Mesenchymal stem cell (in vitro differentiated cells and primary cell): ENCODE data around the gene PRKG2.

Experiments
- DNase-seq: peaks from one replicate; pipeline ENCODE4 v3.0.0-alpha.2; 2013
- H2AFZ ChIP-seq: one replicate; pipeline ENCODE4 v1.6.1; 2013; ENCODE audit warnings: low read depth, mild to moderate bottlenecking, control low read depth, inconsistent platforms, low read length, moderate library complexity
- H2AK5ac ChIP-seq: 2 replicates; pipeline ENCODE4 v1.6.1; 2013; ENCODE audit warnings: low read length, moderate library complexity, mild to moderate bottlenecking, inconsistent platforms; ENCODE audit not compliant: severe bottlenecking
- H2BK120ac ChIP-seq: one replicate; pipeline ENCODE4 v1.6.1; 2013; ENCODE audit warnings: low read depth, mild to moderate bottlenecking, inconsistent platforms, low read length, moderate library complexity
- H2BK12ac ChIP-seq, 2 experiments: one replicate each; pipeline ENCODE4 v1.6.1; 2013; ENCODE audit warnings: inconsistent platforms in 2 of 2, low read length in 2 of 2, mild to moderate bottlenecking in 2 of 2, moderate library complexity in 2 of 2, control low read depth in 1 of 2
- H2BK15ac ChIP-seq: one replicate; pipeline ENCODE4 v1.6.1; 2013; ENCODE audit warnings: mild to moderate bottlenecking, low read depth, inconsistent platforms; ENCODE audit not compliant: poor library complexity, severe bottlenecking
- H2BK5ac ChIP-seq: 2 replicates; pipeline ENCODE4 v1.6.1; 2013; ENCODE audit warnings: low read depth, mild to moderate bottlenecking, low read length, control low read depth, inconsistent platforms; ENCODE audit not compliant: poor library complexity, severe bottlenecking
- H3K14ac ChIP-seq, 2 experiments: one replicate each; pipeline ENCODE4 v1.6.1; 2013; ENCODE audit warnings: inconsistent platforms in 2 of 2, low read length in 2 of 2, control low read depth in 1 of 2, mild to moderate bottlenecking in 1 of 2, moderate library complexity in 1 of 2
- H3K18ac ChIP-seq, 2 experiments: one replicate each; pipeline ENCODE4 v1.6.1; 2013; ENCODE audit warnings: inconsistent platforms in 2 of 2, low read length in 2 of 2, control low read depth in 1 of 2, low read depth in 1 of 2, mild to moderate bottlenecking in 1 of 2
- H3K23ac ChIP-seq, 2 experiments: one replicate each; pipeline ENCODE4 v1.6.1; 2013; ENCODE audit warnings: inconsistent platforms in 2 of 2, low read length in 2 of 2, mild to moderate bottlenecking in 2 of 2, moderate library complexity in 2 of 2, control low read depth in 1 of 2
- H3K27ac ChIP-seq: 2 replicates; pipeline ENCODE4 v1.5.1; 2013; ENCODE audit warnings: mild to moderate bottlenecking, moderate library complexity, low read length, control low read depth, inconsistent platforms; ENCODE audit not compliant: poor library complexity, severe bottlenecking
- H3K27me3 ChIP-seq, 2 experiments: 2 replicates each; pipeline versions ENCODE4 v1.6.1 to v1.7.0; 2013; ENCODE audit warnings: low read length in 2 of 2, mild to moderate bottlenecking in 2 of 2, moderate library complexity in 2 of 2, control low read depth in 1 of 2, inconsistent platforms in 1 of 2; ENCODE audit not compliant: control insufficient read depth in 1 of 2, insufficient read depth in 1 of 2
- H3K36me3 ChIP-seq, 2 experiments: 2 replicates each; pipeline versions ENCODE4 v1.6.1 to v1.7.0; 2013; ENCODE audit warnings: low read length in 2 of 2, control low read depth in 1 of 2, inconsistent platforms in 1 of 2, low read depth in 1 of 2, mild to moderate bottlenecking in 1 of 2; ENCODE audit not compliant: insufficient read depth in 2 of 2, control insufficient read depth in 1 of 2
- H3K4ac ChIP-seq, 2 experiments: one replicate each; pipeline ENCODE4 v1.6.1; 2013; ENCODE audit warnings: inconsistent platforms in 2 of 2, low read length in 2 of 2, mild to moderate bottlenecking in 2 of 2, moderate library complexity in 2 of 2, control low read depth in 1 of 2, low read depth in 1 of 2
- H3K4me1 ChIP-seq: 2 replicates; pipeline ENCODE4 v1.6.1; 2013; ENCODE audit warnings: low read depth, low read length, control low read depth; ENCODE audit not compliant: control insufficient read depth, insufficient read depth
- H3K4me2 ChIP-seq: 2 replicates; pipeline ENCODE4 v1.6.1; 2013; ENCODE audit warnings: low read length, mild to moderate bottlenecking, inconsistent platforms; ENCODE audit not compliant: poor library complexity, severe bottlenecking
- H3K4me3 ChIP-seq, 2 experiments: 2 replicates each; pipeline versions ENCODE4 v1.5.1 to v1.7.0; 2013; ENCODE audit warnings: low read length in 2 of 2, mild to moderate bottlenecking in 2 of 2, control low read depth in 1 of 2, low read depth in 1 of 2; ENCODE audit not compliant: insufficient read depth in 1 of 2
- H3K79me1 ChIP-seq: replicated peaks from 2 replicates; pipeline ENCODE4 v1.6.1; 2013; ENCODE audit warnings: mild to moderate bottlenecking, control low read depth, low read length, inconsistent platforms; ENCODE audit not compliant: poor library complexity, severe bottlenecking
- H3K9ac ChIP-seq: 2 replicates; pipeline ENCODE4 v1.7.0; 2013; ENCODE audit warnings: mild to moderate bottlenecking, low read length, moderate library complexity
- H3K9me3 ChIP-seq: 2 replicates; pipeline ENCODE4 v1.7.0; 2013; ENCODE audit warnings: mild to moderate bottlenecking, low read length; ENCODE audit not compliant: control insufficient read depth
- H4K8ac ChIP-seq: one replicate; pipeline ENCODE4 v1.6.1; 2013; ENCODE audit warnings: inconsistent platforms, mild to moderate bottlenecking, low read length, moderate library complexity
- H4K91ac ChIP-seq: one replicate; pipeline ENCODE4 v1.6.1; 2013; ENCODE audit warnings: mild to moderate bottlenecking, low read length, inconsistent platforms
- WGBS: methylation state at CpG from one replicate; pipeline ENCODE4 v1.1.7; 2013; ENCODE audit warnings: mixed read lengths; 5-methylcytosine and 5-hydroxymethylcytosine counted together

Gene PRKG2

GRCh38 chr4:81148576-81148975 is 66.4 kb downstream of the PRKG2 start:
- Histone ChIP-seq H3K9me3 (no peaks in the 10 kb centered on the region), H4K91ac (no peak overlapping the region), H2AK5ac (no peak overlapping the region), H3K4ac (no peak overlapping the region), H4K8ac (no peak overlapping the region), H3K36me3 (peaks cover 0 to 78% of the 10 kb centered on the region in 2 experiments), H3K14ac (no peak overlapping the region), H2BK15ac (no peak overlapping the region), H2BK5ac (no peak overlapping the region), H3K4me3 (no peak overlapping the region), H3K23ac (no peak overlapping the region), H3K4me2 (no peak overlapping the region), H3K27ac (no peak overlapping the region), H3K9ac (no peak overlapping the region), H3K18ac (no peak overlapping the region), H2BK120ac (no peak overlapping the region), H3K27me3 (no peaks in the 10 kb centered on the region), H3K79me1 (no peaks in the 10 kb centered on the region), H2BK12ac (no peak overlapping the region), H3K4me1 (no peaks in the 10 kb centered on the region), H2AFZ (no peak overlapping the region)
- 89% methylated on average over 4 of the region's 6 CpGs for WGBS
- no peak for DNase-seq

- Histone ChIP-seq H3K79me1 (no peaks in the 10 kb centered on the region), H3K14ac (no peak overlapping the region), H2BK120ac (no peak overlapping the region), H3K4ac (no peak overlapping the region), H2BK5ac (no peak overlapping the region), H3K4me2 (no peak overlapping the region), H4K91ac (no peak overlapping the region), H3K4me1 (no peaks in the 10 kb centered on the region), H3K27ac (no peak overlapping the region), H3K23ac (no peak overlapping the region), H3K9me3 (no peaks in the 10 kb centered on the region), H2AFZ (no peak overlapping the region), H2AK5ac (no peak overlapping the region), H2BK15ac (no peak overlapping the region), H3K36me3 (peaks cover 0 to 68% of the 10 kb centered on the region in 2 experiments), H3K9ac (no peak overlapping the region), H3K4me3 (no peak overlapping the region), H4K8ac (no peak overlapping the region), H2BK12ac (no peak overlapping the region), H3K18ac (no peak overlapping the region), H3K27me3 (no peaks in the 10 kb centered on the region)
- no peak for DNase-seq
These were observed 68.6 kb downstream of the PRKG2 start for GRCh38 chr4:81146466-81146865.

- Histone ChIP-seq H2AK5ac (no peak overlapping the region), H2BK5ac (no peak overlapping the region), H2BK15ac (no peak overlapping the region), H3K14ac (no peak overlapping the region), H2AFZ (no peak overlapping the region), H3K79me1 (no peaks in the 10 kb centered on the region), H3K9me3 (no peaks in the 10 kb centered on the region), H3K4me2 (no peak overlapping the region), H3K4ac (no peak overlapping the region), H4K8ac (no peak overlapping the region), H4K91ac (no peak overlapping the region), H3K18ac (no peak overlapping the region), H3K27me3 (no peaks in the 10 kb centered on the region), H3K4me3 (peak overlapping the region in 1 of 2 experiments; percentile 17), H3K36me3 (peaks cover 0 to 55% of the 10 kb centered on the region in 2 experiments), H3K4me1 (no peaks in the 10 kb centered on the region), H2BK12ac (no peak overlapping the region), H3K27ac (no peak overlapping the region), H2BK120ac (no peak overlapping the region), H3K9ac (peak overlapping the region; percentile 23), H3K23ac (no peak overlapping the region)
- no peak for DNase-seq
- no CpG with 5 or more reads among the region's 2 CpGs for WGBS
These were observed 71.8 kb downstream of the PRKG2 start for GRCh38 chr4:81143183-81143582.

GRCh38 chr4:81142744-81143143 is 72.3 kb downstream of the PRKG2 start:
- Histone ChIP-seq H3K4me3 (peak overlapping the region in 1 of 2 experiments; percentile 17), H3K9ac (peak overlapping the region; percentile 23), H3K27me3 (no peaks in the 10 kb centered on the region), H3K4me2 (no peak overlapping the region), H3K36me3 (peaks cover 0 to 56% of the 10 kb centered on the region in 2 experiments), H2BK12ac (no peak overlapping the region), H2AK5ac (no peak overlapping the region), H3K14ac (no peak overlapping the region), H3K4me1 (no peaks in the 10 kb centered on the region), H3K27ac (no peak overlapping the region), H2AFZ (no peak overlapping the region), H4K91ac (no peak overlapping the region), H3K79me1 (no peaks in the 10 kb centered on the region), H3K4ac (no peak overlapping the region), H2BK15ac (no peak overlapping the region), H2BK5ac (no peak overlapping the region), H3K9me3 (no peaks in the 10 kb centered on the region), H2BK120ac (no peak overlapping the region), H3K18ac (no peak overlapping the region), H4K8ac (no peak overlapping the region), H3K23ac (no peak overlapping the region)
- 92% methylated on average over 5 of the region's 7 CpGs for WGBS
- no peak for DNase-seq
